Ecto neural progenitor cell (in vitro differentiated cells): ENCODE measurements around the gene PTPRM.

Experiments used
- DNase-seq: peaks from one replicate; pipeline ENCODE4 v3.0.0-alpha.2; 2018; ENCODE audit warnings: low spot score

Gene PTPRM

DNA sequence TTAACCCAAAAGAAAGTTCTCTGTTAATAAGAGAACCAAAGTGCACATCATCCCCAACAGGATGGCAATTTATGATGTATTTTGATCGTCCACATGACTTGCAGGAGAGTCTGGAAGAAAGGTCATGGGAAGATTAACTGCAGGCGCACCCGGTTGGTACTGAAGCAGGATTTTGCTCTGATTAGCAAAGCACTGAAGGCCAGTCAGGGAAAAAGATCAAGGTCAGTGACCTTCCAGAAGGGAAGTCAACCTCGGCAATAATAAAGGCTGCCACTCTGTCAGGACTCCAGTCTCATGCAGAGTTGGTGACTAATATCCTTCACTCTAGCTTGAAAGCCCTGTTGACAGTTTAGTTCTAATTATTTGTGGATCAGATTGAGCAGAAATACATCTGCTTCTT is 609.4 kb downstream of the PTPRM start:
- no peak for DNase-seq

DNA sequence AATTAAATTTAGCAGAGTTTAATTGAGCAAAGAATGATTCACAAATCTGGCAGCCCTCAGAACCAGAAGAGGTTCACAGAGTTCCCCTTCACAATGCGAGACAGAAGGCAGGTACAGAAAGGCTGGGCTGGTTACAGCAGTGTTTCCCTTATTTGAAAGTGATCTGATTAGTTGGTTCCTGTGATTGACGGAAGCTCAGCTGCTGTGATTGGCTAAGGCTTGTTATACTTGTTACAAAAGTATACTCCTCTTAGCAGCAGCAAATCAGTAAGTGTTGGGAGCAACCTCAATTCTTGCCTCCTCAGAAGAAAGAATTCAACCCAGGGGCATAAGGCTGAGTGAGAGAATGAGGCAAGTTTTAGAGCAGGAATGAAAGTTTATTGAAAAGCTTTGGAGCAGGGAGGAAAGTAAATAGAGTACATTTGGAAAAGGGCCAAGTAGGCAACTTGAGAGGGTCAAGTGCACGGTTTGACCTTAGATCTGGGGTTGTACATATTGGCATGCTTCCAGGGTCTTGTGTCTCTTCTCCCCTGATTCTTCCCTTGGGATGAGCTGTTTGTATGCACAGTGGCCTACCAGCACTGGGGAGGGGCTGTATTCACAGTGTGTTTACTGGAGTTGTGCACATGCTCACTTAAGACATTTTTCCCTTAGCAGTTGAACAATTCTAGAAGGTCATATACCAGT is 610.4 kb downstream of the PTPRM start:
- DNase-seq = no peak

DNA sequence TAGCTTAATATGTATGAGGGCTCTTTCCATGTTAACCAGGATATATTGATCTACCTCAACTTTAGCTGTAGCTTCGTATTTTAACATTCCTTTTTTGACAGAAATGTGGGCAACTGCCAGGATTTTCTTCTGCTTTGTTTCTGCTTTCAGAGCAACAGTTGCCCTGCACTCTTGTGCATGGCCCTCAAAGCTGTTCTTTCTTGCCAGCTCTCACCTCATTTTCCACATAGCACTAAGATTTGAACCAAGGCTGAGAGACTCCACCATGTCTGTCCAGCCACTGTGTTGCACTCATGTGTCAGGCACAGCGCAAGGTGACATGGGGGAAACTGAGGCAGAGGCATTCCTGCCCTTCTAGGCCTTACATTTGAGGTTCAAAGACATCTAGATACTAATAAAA is 619.3 kb downstream of the PTPRM start:
- no peak for DNase-seq

DNA sequence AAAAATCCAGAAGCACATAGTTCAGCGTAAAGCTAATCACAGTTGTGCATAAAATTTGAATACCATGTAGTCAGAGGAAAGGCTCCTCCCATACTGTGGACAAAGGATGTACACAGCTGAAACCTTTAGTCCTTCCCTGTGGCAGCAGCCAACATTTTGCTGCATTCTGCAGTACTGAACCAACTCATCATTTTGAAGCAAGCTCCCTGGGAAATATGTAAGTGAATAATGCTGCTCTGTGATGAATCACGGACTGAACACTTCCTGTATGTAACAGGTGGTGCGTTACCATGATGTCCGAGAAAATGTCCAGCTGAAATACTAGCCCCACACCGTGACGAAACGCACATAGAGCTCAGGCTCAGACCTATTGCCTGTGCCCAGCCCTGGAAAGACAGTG is 621.1 kb downstream of the PTPRM start:
- no peak for DNase-seq

DNA sequence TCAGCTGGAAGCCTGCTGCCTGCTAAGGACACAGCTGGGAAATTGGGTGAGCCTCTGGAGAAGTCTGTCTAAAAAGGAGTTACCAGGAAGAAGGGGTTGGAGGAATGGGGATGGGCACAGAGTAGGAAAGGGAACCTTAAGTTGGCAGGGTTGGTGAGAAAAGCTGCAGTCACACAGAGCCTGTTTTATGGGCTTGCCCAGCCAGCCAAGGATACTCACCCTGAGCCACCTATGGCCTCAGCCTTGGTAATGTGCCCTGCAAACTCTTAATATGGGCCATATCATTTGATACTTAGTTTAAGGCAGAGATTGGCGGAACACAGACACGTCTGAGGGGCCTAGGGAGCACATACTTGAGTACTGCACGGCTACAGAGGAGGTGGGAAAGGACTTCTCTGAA is 623.9 kb downstream of the PTPRM start:
- no peak for DNase-seq

DNA sequence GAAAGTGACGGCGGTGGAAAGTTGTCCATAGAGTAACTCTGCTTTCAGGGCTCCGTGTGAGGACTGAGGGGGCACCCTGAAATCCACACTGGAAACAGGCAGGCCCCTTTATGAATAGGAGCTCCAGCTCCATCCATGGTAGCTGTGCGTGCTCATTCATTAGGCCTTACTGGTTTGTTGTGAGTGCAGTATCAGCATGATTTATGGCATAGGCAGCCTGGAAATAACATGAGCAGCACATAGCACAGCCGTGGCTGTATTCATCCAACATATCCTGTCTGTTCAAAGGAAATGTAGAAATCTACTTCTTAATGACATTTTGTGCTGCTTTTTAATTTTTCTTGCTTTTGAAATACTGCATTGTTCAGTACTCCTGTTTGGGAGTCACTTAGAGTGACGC is 627.3 kb downstream of the PTPRM start:
- no peak for DNase-seq

DNA sequence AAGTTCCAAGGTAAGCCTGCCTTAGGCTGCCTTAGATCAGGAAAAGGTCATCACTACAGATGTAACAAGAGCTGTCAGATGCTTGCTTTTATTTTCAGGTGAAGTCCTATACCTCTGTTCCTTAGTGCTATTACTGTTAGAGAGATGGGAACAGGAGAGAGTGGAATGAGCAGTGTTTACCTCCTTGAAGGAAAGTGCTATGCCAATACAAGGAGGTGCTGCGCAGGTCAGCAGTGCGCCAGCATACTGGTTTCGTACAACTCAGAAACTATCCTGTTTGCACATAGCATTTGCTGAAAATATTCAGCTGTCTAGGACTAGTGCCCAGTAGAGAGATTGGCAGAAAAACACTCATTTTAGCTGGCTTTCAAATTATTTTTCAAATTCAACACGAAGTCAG is 629.1 kb downstream of the PTPRM start:
- DNase-seq = no peak

DNA sequence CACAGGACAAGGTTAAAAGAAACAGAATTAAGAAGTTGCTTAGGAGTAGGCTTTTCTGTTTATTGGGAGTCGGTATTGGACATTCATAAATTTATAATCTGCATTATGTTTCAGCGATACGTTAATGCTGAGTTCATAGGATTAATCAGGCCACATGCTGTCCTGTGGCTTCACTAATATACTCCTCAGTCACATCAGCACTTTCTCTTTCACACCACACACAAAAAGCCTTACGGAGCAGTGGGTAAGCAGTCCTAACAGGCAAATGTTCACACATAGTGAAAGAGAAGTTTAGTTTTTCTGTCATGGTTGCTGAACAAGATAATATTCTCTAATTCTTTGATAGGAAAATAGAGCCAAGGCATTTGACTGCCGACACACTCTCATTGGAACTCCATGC is 630.4 kb downstream of the PTPRM start:
- no peak for DNase-seq

DNA sequence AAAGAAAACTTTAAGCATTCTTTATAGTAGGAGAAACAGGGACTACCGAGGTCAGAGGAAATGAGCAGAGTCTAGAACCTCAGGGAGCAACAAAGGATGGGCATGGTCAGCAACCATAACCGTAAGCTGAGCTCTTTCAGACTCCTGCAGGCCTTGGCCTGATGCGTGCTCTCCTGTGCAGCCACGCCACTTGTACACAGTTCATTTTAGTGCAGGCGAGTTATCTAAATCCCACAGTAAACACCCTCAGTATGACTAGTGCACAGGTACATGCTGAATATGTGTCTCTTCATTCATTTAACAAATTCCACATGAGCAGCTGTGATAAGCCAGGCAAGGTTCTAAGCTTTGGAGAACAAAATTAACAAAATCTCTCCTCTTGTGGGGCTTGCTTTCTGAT is 640.9 kb downstream of the PTPRM start:
- no peak for DNase-seq

DNA sequence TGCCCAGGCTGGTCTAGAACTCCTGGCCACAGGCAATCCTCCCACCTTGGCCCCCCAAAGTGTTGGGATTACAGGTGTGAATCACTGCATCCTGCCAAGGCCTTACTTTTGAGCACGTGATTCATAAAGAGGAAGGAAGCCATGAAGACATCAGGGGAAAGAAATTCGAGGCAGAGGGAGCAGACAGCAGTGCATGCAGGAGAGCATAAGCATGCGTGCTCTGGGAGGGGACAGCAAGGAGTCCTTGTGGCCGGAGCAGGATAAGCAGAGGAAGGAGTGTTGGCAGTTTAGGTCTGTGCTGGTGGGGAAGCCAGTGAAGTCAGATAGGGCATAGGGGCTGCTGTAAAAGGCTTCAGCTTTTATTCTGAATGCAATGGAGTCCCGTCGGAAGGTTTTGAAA is 641.6 kb downstream of the PTPRM start:
- no peak for DNase-seq

DNA sequence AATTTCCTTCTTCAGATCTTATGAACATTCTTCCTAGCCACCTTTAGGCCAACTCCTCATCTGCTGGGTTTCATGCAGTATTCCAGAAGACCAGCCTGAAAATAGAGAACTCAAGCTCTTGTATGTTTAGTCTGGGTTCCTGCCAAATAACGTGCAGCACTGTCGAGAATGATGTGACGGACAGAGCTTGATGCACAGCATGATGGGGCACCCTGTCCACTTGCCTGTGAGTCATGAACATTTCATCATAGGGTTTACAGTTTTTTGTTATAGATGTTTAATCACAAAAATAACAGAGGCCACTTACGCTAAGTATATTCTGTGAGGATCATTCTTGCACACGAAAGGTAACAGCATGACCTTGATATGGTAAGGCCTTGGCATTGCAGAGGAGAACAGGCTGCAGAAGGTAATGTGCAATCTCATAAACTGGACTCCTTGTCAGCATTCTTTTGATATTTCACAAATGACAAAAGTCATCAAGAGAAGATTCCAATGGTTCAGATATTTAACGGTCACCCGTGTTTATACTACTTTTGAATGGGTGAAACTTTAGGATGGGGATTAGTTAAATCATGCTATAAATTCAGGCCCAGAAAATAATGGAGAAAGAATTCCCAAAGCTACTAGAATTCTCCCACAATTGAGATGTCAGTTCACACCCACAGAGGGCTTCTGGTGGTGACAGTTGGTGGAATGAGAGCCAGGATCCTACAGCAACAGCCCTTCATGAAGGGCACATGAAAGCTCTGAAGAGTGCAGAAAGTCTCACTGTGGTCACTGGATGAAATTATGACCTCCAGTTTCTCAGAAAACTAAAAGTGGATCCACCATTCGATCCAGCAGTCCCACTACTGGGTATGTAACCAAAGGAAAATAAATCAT is 646.0 kb downstream of the PTPRM start:
- no peak for DNase-seq

DNA sequence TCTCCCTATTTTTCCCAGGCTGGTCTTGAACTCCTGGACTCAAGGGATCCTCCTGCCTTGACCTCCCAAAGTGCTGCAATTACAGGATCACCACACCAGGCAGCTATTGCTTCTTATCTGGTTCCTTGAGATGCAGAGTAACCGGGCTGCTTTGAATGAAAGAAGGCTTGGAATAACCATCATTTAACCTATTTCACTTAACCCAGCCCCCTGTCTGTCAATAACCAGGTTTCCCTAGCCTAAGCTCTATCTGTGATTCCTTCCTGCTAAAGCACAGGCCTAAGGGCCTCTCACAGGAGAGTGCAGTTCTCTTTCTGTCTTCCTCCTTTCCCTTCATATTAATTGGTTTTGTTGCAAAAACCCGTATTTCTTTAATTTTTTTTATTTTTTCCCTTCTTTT is 648.6 kb downstream of the PTPRM start:
- no peak for DNase-seq

DNA sequence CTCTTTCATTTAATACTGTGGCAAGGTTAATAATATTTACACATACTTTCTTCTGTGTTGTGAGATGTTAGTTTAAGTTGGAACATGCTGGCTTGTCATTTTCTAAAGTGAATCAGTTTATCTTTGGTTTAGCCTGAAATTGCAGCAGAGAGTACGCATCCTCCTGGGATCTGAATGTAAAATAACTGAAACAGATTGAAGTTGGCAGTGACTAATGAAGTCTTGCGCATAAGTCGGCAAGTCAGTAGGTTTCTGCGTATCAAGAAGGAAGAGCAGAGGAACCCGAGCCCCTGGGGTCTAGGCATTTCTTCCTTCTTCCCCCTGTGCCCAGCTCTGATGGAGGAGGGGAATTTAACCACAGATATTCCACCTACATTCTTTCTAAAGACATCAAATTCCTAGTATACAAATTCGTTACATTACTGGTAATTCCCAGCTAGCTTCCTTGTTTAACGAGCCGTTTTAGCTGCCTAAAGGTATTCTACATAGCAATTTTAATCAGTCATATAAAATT is 650.0 kb downstream of the PTPRM start:
- no peak for DNase-seq

DNA sequence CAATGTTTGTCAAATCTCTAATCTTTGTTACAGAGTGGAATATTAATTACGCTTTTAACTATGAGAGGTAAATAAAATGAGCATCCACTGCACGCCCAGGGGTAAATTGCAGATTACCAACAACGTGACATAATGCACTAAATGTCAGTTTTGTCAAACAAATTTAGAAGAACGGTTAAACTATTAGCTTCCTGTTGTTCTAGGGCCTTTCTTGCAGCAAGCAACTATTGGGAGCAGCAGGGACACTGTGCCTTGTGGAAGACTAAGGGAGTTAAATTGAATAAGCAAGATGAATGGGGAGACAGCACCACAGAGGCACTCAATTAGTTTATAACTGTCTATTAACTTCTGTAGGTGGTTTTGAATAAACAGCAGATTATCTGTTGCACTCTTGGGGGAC is 651.1 kb downstream of the PTPRM start:
- no peak for DNase-seq

DNA sequence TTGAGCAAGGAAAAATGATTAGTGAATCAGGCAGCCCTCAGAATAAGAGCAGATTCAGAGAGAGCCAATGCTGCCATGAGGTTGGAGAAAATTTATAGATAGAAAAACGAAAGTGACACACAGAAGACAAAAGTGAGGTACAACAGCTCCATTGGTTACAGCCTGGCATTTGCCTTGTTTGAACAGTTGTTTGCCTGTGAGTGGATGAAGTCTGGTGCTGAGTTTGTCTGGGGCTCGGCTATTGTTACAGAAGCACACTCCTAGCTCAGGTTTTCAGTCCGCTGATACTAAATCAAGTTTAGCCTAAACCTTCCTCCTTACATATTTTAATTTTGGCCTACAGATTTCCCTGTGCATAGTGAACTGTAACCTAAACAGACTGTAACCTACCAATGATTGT is 654.3 kb downstream of the PTPRM start:
- no peak for DNase-seq

DNA sequence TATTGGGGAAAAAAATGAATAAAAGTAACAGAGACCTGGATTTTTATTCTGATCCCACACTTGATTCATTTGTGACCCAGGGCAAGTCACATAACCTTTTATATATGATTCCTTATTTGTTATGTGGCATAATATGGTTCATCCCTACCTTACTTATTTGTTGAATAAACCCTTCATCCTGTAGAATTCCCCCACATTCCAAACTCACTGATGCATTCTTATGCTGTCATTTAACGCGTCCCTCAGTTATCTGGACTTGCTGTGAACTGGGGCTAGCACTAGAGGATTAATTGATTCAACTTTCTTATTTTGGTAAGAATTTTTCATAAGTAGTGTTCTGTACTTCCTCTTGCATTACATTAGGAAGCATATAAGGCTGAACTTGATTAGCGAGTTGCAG is 657.5 kb downstream of the PTPRM start:
- DNase-seq = no peak

DNA sequence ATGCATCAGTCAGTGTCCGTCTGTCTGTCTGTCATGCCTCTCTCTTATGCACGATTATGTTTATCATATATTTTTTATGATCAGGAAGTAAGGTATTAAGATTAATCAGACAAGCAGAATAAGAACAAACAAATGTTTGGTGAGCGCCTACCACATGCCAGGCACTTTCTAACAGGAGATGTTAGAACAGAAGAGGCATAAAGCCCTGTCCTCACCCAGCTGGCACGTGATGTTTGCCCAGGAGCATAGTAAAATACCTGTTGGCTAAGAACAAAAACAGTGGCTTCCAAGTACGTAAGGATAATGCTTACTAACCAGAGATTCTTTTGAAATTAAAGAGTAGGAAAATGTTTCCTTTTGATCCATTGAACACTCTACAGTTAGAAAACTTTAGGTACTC is 661.9 kb downstream of the PTPRM start:
- DNase-seq = no peak

DNA sequence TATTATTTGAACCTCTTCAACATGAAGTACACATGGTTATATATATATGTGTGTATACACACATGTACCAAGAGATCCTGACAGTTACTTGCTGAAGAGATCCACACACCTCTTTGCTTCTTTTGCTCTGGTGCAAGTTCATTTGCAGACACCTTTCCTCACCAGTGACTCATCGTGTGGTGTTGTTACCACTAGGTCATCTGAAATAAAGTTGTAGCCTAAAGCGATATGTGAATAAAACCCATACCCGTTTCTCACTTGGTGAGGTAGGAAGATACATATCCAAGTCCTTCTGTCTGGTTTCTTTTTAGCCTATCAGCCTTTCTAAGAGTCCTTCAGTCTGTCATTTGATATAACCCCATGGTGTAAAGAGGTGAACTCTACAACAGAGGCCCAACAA is 662.7 kb downstream of the PTPRM start:
- DNase-seq = no peak

DNA sequence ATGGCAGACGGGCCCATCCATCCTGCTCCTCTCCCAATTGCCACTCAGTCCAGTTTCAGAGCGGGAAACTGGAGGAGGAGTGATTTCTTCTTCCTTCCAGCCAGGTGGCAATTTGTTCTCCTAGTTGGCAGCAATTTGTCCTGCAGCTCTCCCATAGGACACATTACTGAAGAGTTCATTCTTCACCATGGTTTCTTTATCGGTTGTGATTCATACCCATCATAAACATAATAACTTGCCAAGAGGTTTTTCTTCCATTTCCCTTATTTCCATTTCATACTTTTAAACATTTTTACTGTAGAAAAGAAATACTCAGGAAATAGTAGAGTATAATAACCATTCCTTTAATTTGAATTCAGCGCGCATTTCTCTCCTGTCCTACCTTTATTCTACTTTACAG is 664.2 kb downstream of the PTPRM start:
- no peak for DNase-seq

DNA sequence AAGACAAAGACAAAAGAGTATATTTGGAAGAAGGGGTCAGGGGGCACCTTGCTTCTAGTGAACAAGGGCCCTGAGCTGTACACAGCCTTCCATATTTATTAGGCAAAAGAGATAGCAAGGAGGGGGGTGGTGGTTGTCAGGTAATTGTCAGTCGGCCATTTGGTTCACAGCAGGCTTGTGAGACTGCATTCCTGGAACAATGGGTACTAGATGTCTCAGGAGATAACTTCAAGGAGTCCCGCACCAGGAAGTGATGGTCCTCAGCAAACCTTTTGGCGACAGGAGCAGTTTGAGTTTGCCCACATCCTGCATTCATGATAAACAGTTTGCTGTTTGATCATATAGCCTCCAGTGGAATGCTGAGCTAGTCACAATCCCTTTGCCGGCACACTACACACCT is 665.7 kb downstream of the PTPRM start:
- DNase-seq = no peak

DNA sequence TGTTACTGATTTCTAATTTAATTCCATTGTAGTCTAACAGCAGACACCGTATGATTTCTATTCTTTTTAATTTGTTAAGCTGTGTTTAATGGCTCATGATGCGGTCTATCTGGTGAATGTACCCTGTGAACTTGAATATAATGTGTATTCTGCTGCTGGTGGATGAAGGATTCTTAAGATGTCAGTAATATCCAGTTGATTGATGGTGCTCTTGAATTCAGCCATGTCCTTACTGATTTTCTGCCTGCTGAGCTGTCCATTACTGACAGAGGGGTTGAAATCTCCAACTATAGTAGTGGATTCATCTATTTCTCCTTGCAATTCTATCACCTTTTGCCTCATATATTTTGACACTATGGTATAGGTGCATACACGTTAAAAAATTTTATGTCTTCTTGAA is 668.8 kb downstream of the PTPRM start:
- DNase-seq = no peak

DNA sequence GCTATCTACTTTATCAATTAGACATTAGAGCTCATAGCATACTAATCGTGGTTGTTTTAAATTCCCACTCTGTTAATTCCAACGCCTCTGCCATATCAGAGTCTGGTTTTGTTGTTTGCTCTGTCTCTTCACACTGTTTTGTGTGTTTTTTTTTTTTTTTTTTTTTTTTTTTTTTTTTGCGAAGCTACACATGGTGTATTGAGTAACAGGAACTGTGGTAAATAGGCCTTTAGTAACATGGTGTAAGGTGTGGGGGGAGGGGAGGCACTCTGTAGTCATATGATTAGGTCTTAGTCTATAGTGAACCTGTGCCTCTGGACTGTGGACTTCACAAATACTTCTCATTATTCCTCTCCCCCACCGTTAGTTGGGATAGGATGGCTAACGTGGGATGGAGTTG is 671.4 kb downstream of the PTPRM start:
- DNase-seq = no peak

DNA sequence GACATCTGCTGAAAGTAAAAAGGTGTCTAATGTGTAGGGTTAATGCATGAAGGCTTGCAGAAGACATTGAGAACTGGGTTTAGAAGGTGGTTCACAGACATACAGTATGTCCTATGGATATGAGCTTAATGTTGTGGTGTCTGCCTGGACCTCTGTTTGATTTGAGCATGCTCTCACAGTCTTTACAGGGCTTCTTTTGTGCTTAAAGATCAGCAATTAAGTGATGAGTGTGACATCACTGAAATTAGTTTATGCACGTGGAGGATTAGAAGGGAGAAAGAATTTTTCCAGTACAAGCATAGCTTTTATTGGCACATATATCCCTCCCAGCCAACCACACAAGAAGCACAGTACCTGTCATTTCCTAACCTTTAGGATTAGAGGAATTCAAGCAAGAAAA is 674.6 kb downstream of the PTPRM start:
- DNase-seq = no peak
